ENCODE data around the gene PMM1.

The PMM1 gene

DNA sequence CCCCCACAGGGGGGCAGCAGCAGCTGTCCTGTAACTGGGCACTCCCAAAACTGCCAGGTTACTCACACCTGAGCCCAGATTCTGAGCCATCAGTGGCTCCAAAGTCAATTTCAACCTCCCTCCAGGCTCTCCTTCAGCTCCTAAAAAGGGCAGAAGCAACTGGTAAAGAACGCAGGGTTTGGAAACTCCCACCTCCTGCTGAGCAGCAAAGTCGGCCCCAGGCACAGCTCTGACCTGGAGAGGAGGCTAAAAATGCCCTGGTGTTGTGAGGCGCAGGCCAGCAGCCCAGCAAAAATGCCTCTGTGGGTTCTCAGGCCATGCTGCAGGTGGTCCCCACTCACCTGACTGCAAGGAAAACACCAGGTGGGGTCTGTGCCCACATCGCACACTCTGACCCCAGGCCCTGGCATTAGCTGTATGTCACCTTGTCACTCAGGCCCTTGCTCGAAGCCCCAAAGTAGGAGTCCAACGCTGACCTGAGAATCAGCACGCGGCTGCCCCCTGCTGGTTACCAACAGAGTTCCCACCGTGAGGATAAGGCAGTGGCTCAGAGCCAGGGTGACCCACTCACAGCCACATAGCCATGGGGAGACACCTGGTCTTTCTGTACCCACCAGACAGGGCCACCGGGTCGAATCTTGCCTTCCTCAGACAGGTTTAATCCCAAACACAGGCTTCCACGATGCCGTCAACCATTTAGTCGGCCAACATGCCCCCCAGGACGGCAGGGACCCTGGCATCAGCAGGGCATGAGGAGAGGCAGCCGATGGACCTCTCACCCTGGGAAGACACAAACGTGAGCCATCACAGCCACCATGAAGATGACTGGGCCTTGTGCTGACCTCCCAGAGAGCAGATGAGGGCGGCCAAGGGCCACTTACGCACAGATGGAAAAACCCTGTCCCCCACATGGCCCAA lies 56.5 kb downstream of the PMM1 start:
- no peak overlapping the region for H3K9ac ChIP-seq (ENCODE audit: low read depth, low read length)
- H3K36me3 ChIP-seq (ENCODE audit: insufficient read depth, low read depth, low read length) = peaks cover 47% of the 10 kb centered on the region
- no peaks in the 10 kb centered on the region for H3K9me3 ChIP-seq (ENCODE audit: insufficient read depth, low read depth, low read length)
- no peak overlapping the region for H3K4me3 ChIP-seq (ENCODE audit: low read length)
- no peak overlapping the region for H3K27ac ChIP-seq (ENCODE audit: low read length)
- H3K27me3 ChIP-seq (ENCODE audit: insufficient read depth, low read length) = no peaks in the 10 kb centered on the region
- peaks cover 4% of the 10 kb centered on the region; the same call in 1 of the 2 replicates for H3K4me1 ChIP-seq (ENCODE audit: insufficient read depth, low read length)

DNA sequence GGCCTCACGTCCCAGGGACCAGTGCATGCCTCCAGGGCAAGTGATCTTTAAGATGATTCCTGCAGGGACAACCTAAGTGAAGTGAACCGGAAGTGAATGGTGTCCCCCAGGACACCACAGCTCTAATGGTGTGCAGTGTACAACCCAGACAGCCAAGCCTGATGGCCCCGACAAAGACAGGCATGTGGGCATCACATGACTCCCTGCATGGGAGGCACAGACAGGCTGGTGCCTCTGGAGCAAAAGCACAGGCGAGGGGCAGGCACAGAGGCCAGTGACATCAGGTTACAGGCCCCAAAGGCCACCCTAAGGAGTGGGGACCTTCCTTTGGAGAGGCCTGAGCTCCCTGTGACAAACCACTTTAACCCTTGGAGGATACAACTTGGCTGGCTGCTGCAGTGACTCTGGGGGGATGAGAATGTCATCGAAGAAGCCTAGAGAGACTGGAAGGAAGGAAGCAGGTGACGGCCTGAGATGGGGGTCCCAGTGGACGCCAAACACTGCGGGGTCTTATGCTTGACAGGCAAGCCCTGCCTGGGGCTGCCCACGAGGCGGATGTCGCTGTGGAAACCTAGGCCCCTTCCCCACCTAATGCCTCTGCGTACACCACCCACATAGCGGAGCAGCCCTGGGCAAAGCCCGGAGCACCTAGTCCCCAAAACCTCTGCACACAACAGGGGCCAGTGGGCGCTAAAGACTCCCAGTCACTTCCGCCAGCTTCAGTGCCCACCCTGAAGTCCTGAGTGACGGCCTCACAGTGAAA lies 57.7 kb downstream of the PMM1 start:
- Histone ChIP-seq H3K36me3 (ENCODE audit: insufficient read depth, low read depth, low read length) (peaks cover 60% of the 10 kb centered on the region), H3K4me1 (ENCODE audit: insufficient read depth, low read length) (peaks cover 4% of the 10 kb centered on the region; the same call in 1 of the 2 replicates), H3K27me3 (ENCODE audit: insufficient read depth, low read length) (no peaks in the 10 kb centered on the region), H3K9ac (ENCODE audit: low read depth, low read length) (no peak overlapping the region), H3K4me3 (ENCODE audit: low read length) (no peak overlapping the region), H3K9me3 (ENCODE audit: insufficient read depth, low read depth, low read length) (no peaks in the 10 kb centered on the region), H3K27ac (ENCODE audit: low read length) (no peak overlapping the region)

DNA sequence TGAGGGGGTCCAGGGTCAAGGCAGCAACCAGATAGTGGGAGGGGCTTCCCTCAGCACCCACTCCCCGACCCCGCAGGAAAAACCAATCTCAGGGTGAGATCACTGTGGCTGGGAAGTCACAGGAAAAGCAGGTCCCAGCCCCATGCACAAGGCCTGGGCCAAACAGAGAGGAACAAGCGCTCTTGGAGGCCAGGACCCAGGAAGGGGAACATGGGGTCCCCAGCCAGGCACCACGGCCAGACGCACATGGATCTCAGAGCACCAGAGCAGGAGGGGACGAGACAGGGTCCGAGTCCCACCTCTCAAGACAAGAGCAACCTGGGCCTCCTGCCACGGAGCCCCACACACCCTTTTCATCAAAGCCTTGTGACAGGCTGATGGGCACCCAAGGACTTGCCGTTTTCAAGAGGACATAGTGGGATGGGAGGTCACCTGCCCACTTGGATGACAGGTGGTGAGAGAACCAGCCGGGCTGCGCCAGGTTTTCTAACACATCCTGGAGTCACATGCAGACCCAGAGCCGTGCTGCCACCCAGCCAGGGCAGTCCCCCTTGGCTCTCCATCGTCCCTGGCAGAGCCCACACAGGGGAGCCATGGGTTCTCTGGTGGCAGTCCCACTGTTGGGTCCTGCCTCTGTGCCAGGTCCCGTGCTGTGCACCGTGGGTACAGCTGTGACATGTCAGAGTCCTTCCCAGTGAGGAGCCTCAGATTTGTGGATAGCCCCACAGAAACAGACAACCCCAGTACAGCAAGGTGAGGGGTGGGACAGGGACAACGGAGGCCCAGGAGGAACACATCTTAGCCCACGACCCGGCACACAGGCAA lies 58.5 kb downstream of the PMM1 start:
- H3K4me1 ChIP-seq (ENCODE audit: insufficient read depth, low read length) = peaks cover 4% of the 10 kb centered on the region; the same call in 1 of the 2 replicates
- H3K27ac ChIP-seq (ENCODE audit: low read length) = no peak overlapping the region
- H3K27me3 ChIP-seq (ENCODE audit: insufficient read depth, low read length) = no peaks in the 10 kb centered on the region
- H3K9ac ChIP-seq (ENCODE audit: low read depth, low read length) = no peak overlapping the region
- peaks cover 66% of the 10 kb centered on the region for H3K36me3 ChIP-seq (ENCODE audit: insufficient read depth, low read depth, low read length)
- no peaks in the 10 kb centered on the region for H3K9me3 ChIP-seq (ENCODE audit: insufficient read depth, low read depth, low read length)
- H3K4me3 ChIP-seq (ENCODE audit: low read length) = no peak overlapping the region

- Histone ChIP-seq H3K4me3 (ENCODE audit: low read length) (no peak overlapping the region), H3K36me3 (ENCODE audit: insufficient read depth, low read depth, low read length) (peaks cover 83% of the 10 kb centered on the region), H3K9ac (ENCODE audit: low read depth, low read length) (no peak overlapping the region), H3K9me3 (ENCODE audit: insufficient read depth, low read depth, low read length) (no peaks in the 10 kb centered on the region), H3K4me1 (ENCODE audit: insufficient read depth, low read length) (peaks cover 4% of the 10 kb centered on the region; the same call in 1 of the 2 replicates), H3K27me3 (ENCODE audit: insufficient read depth, low read length) (no peaks in the 10 kb centered on the region), H3K27ac (ENCODE audit: low read length) (no peak overlapping the region)
Measured at GRCh38 chr22:41528938-41529561, 60.6 kb downstream of the PMM1 start.

GRCh38 chr22:41528132-41528766 lies 61.4 kb downstream of the PMM1 start:
- H3K36me3 ChIP-seq (ENCODE audit: insufficient read depth, low read depth, low read length) = peaks cover 89% of the 10 kb centered on the region
- H3K4me1 ChIP-seq (ENCODE audit: insufficient read depth, low read length) = peaks cover 4% of the 10 kb centered on the region; the same call in 1 of the 2 replicates
- H3K27ac ChIP-seq (ENCODE audit: low read length) = no peak overlapping the region
- no peaks in the 10 kb centered on the region for H3K9me3 ChIP-seq (ENCODE audit: insufficient read depth, low read depth, low read length)
- no peak overlapping the region for H3K9ac ChIP-seq (ENCODE audit: low read depth, low read length)
- no peak overlapping the region for H3K4me3 ChIP-seq (ENCODE audit: low read length)
- H3K27me3 ChIP-seq (ENCODE audit: insufficient read depth, low read length) = no peaks in the 10 kb centered on the region
